NCI-H2171 treated with DMSO at 0.1 percent for 48 hours (cell line): ENCODE data around the gene AQP2.
"Not testable (repeated sequence)": the region's sequence is repeated elsewhere in the genome, so short reads cannot be mapped to it uniquely, and the experiment has no call there.

Experiments
- DNase-seq: peaks from one replicate; lab custom pipeline; 2025; lab: John Stamatoyannopoulos, UW

Gene AQP2

GRCh38 chr12:49969651-49970429 lies 19.3 kb downstream of the AQP2 start:
- no peak for DNase-seq

- DNase-seq: no peak
Measured at GRCh38 chr12:49970658-49971057, 20.1 kb downstream of the AQP2 start.

GRCh38 chr12:49971141-49971540 lies 20.6 kb downstream of the AQP2 start:
- DNase-seq: no peak

GRCh38 chr12:49972129-49972528 lies 21.6 kb downstream of the AQP2 start:
- DNase-seq: no peak

- no peak for DNase-seq
Measured at GRCh38 chr12:49972641-49973360, 22.3 kb downstream of the AQP2 start, which contains the start of gene AQP6. Gene AQP6 (plus strand): TSS chr12:49972947. CDS start chr12:49973174, 227 bp downstream.

- no peak for DNase-seq
Measured at GRCh38 chr12:49973361-49973830, 22.9 kb downstream of the AQP2 start.

GRCh38 chr12:49974231-49974675 lies 23.7 kb downstream of the AQP2 start:
- DNase-seq: no peak

GRCh38 chr12:49974677-49975317 lies 24.3 kb downstream of the AQP2 start:
- no peak for DNase-seq

GRCh38 chr12:49975318-49975761 lies 24.8 kb downstream of the AQP2 start:
- no peak for DNase-seq

GRCh38 chr12:49976557-49976956 lies 26.0 kb downstream of the AQP2 start:
- no peak for DNase-seq

- DNase-seq: no peak
Measured at GRCh38 chr12:49978125-49978524, 27.6 kb downstream of the AQP2 start.

- DNase-seq: peak; percentile 41
Measured at GRCh38 chr12:49979016-49979586, 28.6 kb downstream of the AQP2 start.

GRCh38 chr12:49979791-49980190 lies 29.3 kb downstream of the AQP2 start:
- no peak for DNase-seq

- DNase-seq: no peak
Measured at GRCh38 chr12:49980501-49981349, 30.2 kb downstream of the AQP2 start.

- no peak for DNase-seq
Measured at GRCh38 chr12:49982246-49983087, 31.9 kb downstream of the AQP2 start.

- DNase-seq: peak; percentile 28
Measured at GRCh38 chr12:49983892-49984291, 33.4 kb downstream of the AQP2 start.

GRCh38 chr12:49984476-49985359 lies 34.2 kb downstream of the AQP2 start:
- peak; percentile 65 for DNase-seq

GRCh38 chr12:49985981-49986380 lies 35.4 kb downstream of the AQP2 start:
- DNase-seq: peak; percentile 12

- not testable (repeated sequence) for DNase-seq
Measured at GRCh38 chr12:49986476-49986875, 35.9 kb downstream of the AQP2 start.
